Smooth muscle cell (in vitro differentiated cells): ENCODE measurements around the gene ANK2. TPM values are rescaled to one million over a fixed set of nuclear protein-coding genes. Genes with fewer than 3 reads are reported as not detected.

ENCODE experiments used
- DNase-seq: peaks from one replicate; lab custom pipeline; 2025; ENCODE audit not compliant: unreplicated experiment; lab: John Stamatoyannopoulos, UW
- H2AFZ ChIP-seq: fragments of 200-600 bp; sonication (generic); 2 replicates; pipeline ENCODE4 v1.6.0; 2016; ENCODE audit warnings: antibody characterized with exemption, low read depth, mild to moderate bottlenecking
- H3F3A ChIP-seq: fragments of 200-600 bp; sonication (generic); 2 replicates; pipeline ENCODE4 v1.6.0; 2017; ENCODE audit warnings: antibody characterized with exemption, low read depth
- H3K27ac ChIP-seq: fragments of 200-600 bp; sonication (generic); 2 replicates; pipeline ENCODE4 v1.5.1; 2016; ENCODE audit warnings: low read depth, mild to moderate bottlenecking
- H3K27me3 ChIP-seq: fragments of 200-600 bp; sonication (generic); 2 replicates; pipeline ENCODE4 v1.6.1; 2016; ENCODE audit warnings: low read depth, mild to moderate bottlenecking
- H3K36me3 ChIP-seq: fragments of 200-600 bp; sonication (generic); 2 replicates; pipeline ENCODE4 v1.5.1; 2016; ENCODE audit warnings: low read depth
- H3K4me1 ChIP-seq: fragments of 200-600 bp; sonication (generic); 2 replicates; pipeline ENCODE4 v1.5.1; 2016; ENCODE audit warnings: low read depth
- H3K4me2 ChIP-seq: fragments of 200-600 bp; sonication (generic); 2 replicates; pipeline ENCODE4 v1.6.0; 2016; ENCODE audit warnings: mild to moderate bottlenecking
- H3K4me3 ChIP-seq: fragments of 200-600 bp; sonication (generic); 2 replicates; pipeline ENCODE4 v1.5.1; 2016; ENCODE audit warnings: mild to moderate bottlenecking
- H3K79me2 ChIP-seq: fragments of 200-600 bp; sonication (generic); 2 replicates; pipeline ENCODE4 v1.6.0; 2016; ENCODE audit warnings: low read depth, mild to moderate bottlenecking
- H3K9ac ChIP-seq: fragments of 200-600 bp; sonication (generic); 2 replicates; pipeline ENCODE4 v1.6.0; 2016; ENCODE audit warnings: low read depth
- H3K9me3 ChIP-seq: fragments of 200-600 bp; sonication (generic); replicated peaks from 2 replicates; pipeline ENCODE4 v1.5.1; 2016; ENCODE audit warnings: low read depth
- H4K20me1 ChIP-seq: fragments of 200-600 bp; sonication (generic); 2 replicates; pipeline ENCODE4 v1.6.0; 2016; ENCODE audit warnings: low read depth
- CTCF ChIP-seq: fragments of 200-600 bp; sonication (generic); IDR thresholded peaks from 2 replicates; pipeline ENCODE4 v1.5.1; 2017; ENCODE audit warnings: borderline replicate concordance, mild to moderate bottlenecking, antibody characterized with exemption; ENCODE audit not compliant: insufficient read depth, poor library complexity, severe bottlenecking
- WGBS: methylation state at CpG from one replicate; pipeline ENCODE4 v1.1.7; 2016; ENCODE audit warnings: low lambda C conversion rate; 5-methylcytosine and 5-hydroxymethylcytosine counted together
- polyA plus RNA-seq: library from polyadenylated mRNA; unstranded; fragments of >200 nt; fragmentation: Nextera tagmentation; extraction: Ambion mirVana; gene quantifications from 2 replicates; pipeline ENCODE4 v1.2.1, GENCODE V29; 2016
- total RNA-seq: library from RNA; depleted of rRNA; stranded (reverse); fragments of >200 nt; gene quantifications from 2 replicates; pipeline ENCODE4 v1.2.3, GENCODE V29; 2014

The ANK2 gene
- total and polyA plus RNA-seq, 2 experiments from 2014 or later: 2.2 to 8.1 TPM

- Histone ChIP-seq H3F3A (no peaks in the 10 kb centered on the region), H3K4me2 (no peak overlapping the region), H3K27me3 (no peaks in the 10 kb centered on the region), H3K36me3 (no peaks in the 10 kb centered on the region), H3K79me2 (no peaks in the 10 kb centered on the region), H3K4me3 (no peak overlapping the region), H3K27ac (no peak overlapping the region), H4K20me1 (no peaks in the 10 kb centered on the region), H3K4me1 (no peaks in the 10 kb centered on the region), H3K9me3 (no peaks in the 10 kb centered on the region), H2AFZ (no peak overlapping the region), H3K9ac (no peak overlapping the region)
- 93% methylated on average over 2 of the region's 2 CpGs for WGBS
- DNase-seq: no peak
- TF ChIP-seq CTCF: no peak
Observed at GRCh38 chr4:113419631-113420030, 370.2 kb downstream of the ANK2 start.

- TF ChIP-seq CTCF: no peak
- no peaks in the 10 kb centered on the region for H3F3A ChIP-seq
Observed at GRCh38 chr4:113420938-113421337, 371.5 kb downstream of the ANK2 start.

GRCh38 chr4:113423631-113424030 is 374.2 kb downstream of the ANK2 start:
- no peaks in the 10 kb centered on the region for H4K20me1 ChIP-seq
- H3K9me3 ChIP-seq: no peaks in the 10 kb centered on the region
- no peak for DNase-seq
- no peak overlapping the region for H3K4me2 ChIP-seq
- H3K4me1 ChIP-seq: no peaks in the 10 kb centered on the region
- H3K27ac ChIP-seq: no peak overlapping the region
- no peak for TF ChIP-seq CTCF
- H2AFZ ChIP-seq: no peak overlapping the region
- H3K4me3 ChIP-seq: no peak overlapping the region
- no peaks in the 10 kb centered on the region for H3K27me3 ChIP-seq
- WGBS: 60% methylated on average over 1 of the region's 1 CpG
- H3F3A ChIP-seq: no peaks in the 10 kb centered on the region
- no peak overlapping the region for H3K9ac ChIP-seq
- H3K79me2 ChIP-seq: no peaks in the 10 kb centered on the region
- no peaks in the 10 kb centered on the region for H3K36me3 ChIP-seq

More at GRCh38 chr4:113420938-113421337, 371.5 kb downstream of the ANK2 start:
- H3K4me2 ChIP-seq: no peak overlapping the region
- no peaks in the 10 kb centered on the region for H4K20me1 ChIP-seq
- no peaks in the 10 kb centered on the region for H3K9me3 ChIP-seq
- no peaks in the 10 kb centered on the region for H3K27me3 ChIP-seq
- H2AFZ ChIP-seq: no peak overlapping the region
- H3K4me1 ChIP-seq: no peaks in the 10 kb centered on the region
- no peak overlapping the region for H3K9ac ChIP-seq
- no peak overlapping the region for H3K27ac ChIP-seq
- no peaks in the 10 kb centered on the region for H3K36me3 ChIP-seq
- no peak for DNase-seq
- H3K4me3 ChIP-seq: no peak overlapping the region
- H3K79me2 ChIP-seq: no peaks in the 10 kb centered on the region

GRCh38 chr4:113433116-113433515 is 383.7 kb downstream of the ANK2 start:
- Histone ChIP-seq H4K20me1 (no peaks in the 10 kb centered on the region), H3K79me2 (no peaks in the 10 kb centered on the region), H3K4me3 (no peak overlapping the region), H3K27me3 (no peaks in the 10 kb centered on the region), H3K9ac (no peak overlapping the region), H3K36me3 (no peaks in the 10 kb centered on the region), H3K4me2 (no peak overlapping the region), H3K9me3 (peaks cover 3% of the 10 kb centered on the region), H3F3A (peaks cover 7% of the 10 kb centered on the region), H3K27ac (no peak overlapping the region), H2AFZ (no peak overlapping the region), H3K4me1 (peaks cover 11% of the 10 kb centered on the region)
- WGBS: 95% methylated on average over 1 of the region's 1 CpG
- DNase-seq: no peak
- TF ChIP-seq CTCF: no peak
